Neutrophil (primary cell): Measurements from ENCODE around the gene SP4.

Source experiments
- H3K27ac ChIP-seq: fragments of 200-600 bp; sonication (generic); 2 replicates; pipeline ENCODE4 v1.5.1; 2016; ENCODE audit warnings: mild to moderate bottlenecking, moderate library complexity
- H3K27me3 ChIP-seq: fragments of 200-600 bp; sonication (generic); 2 replicates; pipeline ENCODE4 v1.6.0; 2016; ENCODE audit warnings: mild to moderate bottlenecking
- H3K36me3 ChIP-seq: fragments of 200-600 bp; sonication (generic); 2 replicates; pipeline ENCODE4 v1.5.1; 2017
- H3K4me1 ChIP-seq, 2 experiments: fragments of 200-600 bp in 1 of 2; sonication (generic) in 1 of 2; 1 replicate in 1 of 2; 2 replicates in 1 of 2; pipeline versions ENCODE4 v1.5.1 to v1.6.1; 2013 to 2016; ENCODE audit warnings: low read depth in 1 of 2, low read length in 1 of 2, mild to moderate bottlenecking in 1 of 2, moderate library complexity in 1 of 2; ENCODE audit not compliant: control insufficient read depth in 1 of 2, insufficient read depth in 1 of 2
- H3K4me3 ChIP-seq, 2 experiments: fragments of 200-600 bp in 1 of 2; sonication (generic) in 1 of 2; 1 replicate in 1 of 2; 2 replicates in 1 of 2; pipeline ENCODE4 v1.5.1; 2013 to 2016; ENCODE audit warnings: low read depth in 1 of 2, low read length in 1 of 2, mild to moderate bottlenecking in 1 of 2, moderate library complexity in 1 of 2
- H3K9me3 ChIP-seq: fragments of 200-600 bp; sonication (generic); 2 replicates; pipeline ENCODE4 v1.5.1; 2016
- CTCF ChIP-seq: fragments of 200-600 bp; sonication (generic); IDR thresholded peaks from 2 replicates; pipeline ENCODE4 v1.5.1; 2016; ENCODE audit warnings: antibody characterized with exemption

Gene SP4

GRCh38 chr7:21480693-21481403 is 53.0 kb downstream of the SP4 start:
- H3K4me1 ChIP-seq = no peaks in the 10 kb centered on the region
- no peak for TF ChIP-seq CTCF
- no peak overlapping the region for H3K4me3 ChIP-seq
- H3K27me3 ChIP-seq = no peaks in the 10 kb centered on the region
- peaks cover 31% of the 10 kb centered on the region for H3K36me3 ChIP-seq
- H3K9me3 ChIP-seq = no peaks in the 10 kb centered on the region
- H3K27ac ChIP-seq = no peak overlapping the region

GRCh38 chr7:21486511-21486910 is 58.6 kb downstream of the SP4 start:
- peaks cover 13% of the 10 kb centered on the region for H3K36me3 ChIP-seq
- H3K27ac ChIP-seq = no peak overlapping the region
- H3K9me3 ChIP-seq = no peaks in the 10 kb centered on the region
- no peak for TF ChIP-seq CTCF
- no peak overlapping the region for H3K4me3 ChIP-seq
- H3K27me3 ChIP-seq = no peaks in the 10 kb centered on the region
- H3K4me1 ChIP-seq = no peaks in the 10 kb centered on the region

- H3K27me3 ChIP-seq = no peaks in the 10 kb centered on the region
- H3K9me3 ChIP-seq = peaks cover 10% of the 10 kb centered on the region
- H3K4me3 ChIP-seq = no peak overlapping the region
- no peaks in the 10 kb centered on the region for H3K4me1 ChIP-seq
- no peaks in the 10 kb centered on the region for H3K36me3 ChIP-seq
- no peak for TF ChIP-seq CTCF
- H3K27ac ChIP-seq = no peak overlapping the region
Measured at GRCh38 chr7:21495731-21496130, 67.8 kb downstream of the SP4 start.

GRCh38 chr7:21497072-21497471 is 69.2 kb downstream of the SP4 start:
- Histone ChIP-seq H3K36me3 (no peaks in the 10 kb centered on the region), H3K4me3 (no peak overlapping the region), H3K9me3 (peaks cover 9% of the 10 kb centered on the region), H3K27ac (no peak overlapping the region), H3K4me1 (no peaks in the 10 kb centered on the region), H3K27me3 (no peaks in the 10 kb centered on the region)
- TF ChIP-seq CTCF = no peak

GRCh38 chr7:21500117-21500832 is 72.4 kb downstream of the SP4 start:
- no peaks in the 10 kb centered on the region for H3K27me3 ChIP-seq
- no peaks in the 10 kb centered on the region for H3K9me3 ChIP-seq
- no peak for TF ChIP-seq CTCF
- no peak overlapping the region for H3K4me3 ChIP-seq
- H3K4me1 ChIP-seq = no peaks in the 10 kb centered on the region
- H3K36me3 ChIP-seq = no peaks in the 10 kb centered on the region
- H3K27ac ChIP-seq = no peak overlapping the region
